22Rv1 (cell line): ENCODE results near the gene VANGL1.

Source experiments
- H3K27ac ChIP-seq: fragments of 450-650 bp; 2 replicates; pipeline ENCODE4 v1.5.1; 2017
- CTCF ChIP-seq: fragments of 450-650 bp; IDR thresholded peaks from 2 replicates; pipeline ENCODE4 v1.5.1; 2017; ENCODE audit warnings: mild to moderate bottlenecking
- ZFX ChIP-seq: fragments of 450-650 bp; IDR thresholded peaks from 2 replicates; pipeline ENCODE4 v1.6.1; 2017; ENCODE audit warnings: antibody characterized with exemption, borderline replicate concordance

The VANGL1 gene

GRCh38 chr1:115641762-115642167, at the start of gene VANGL1:
Gene VANGL1, plus strand, starts transcription at chr1:115641970. Its CDS starts 9,444 bp downstream, at chr1:115651414.
- no peak for TF ChIP-seq CTCF
- no peak for TF ChIP-seq ZFX
- H3K27ac ChIP-seq: peak within 1 kb of the TSS; percentile 65

- TF ChIP-seq ZFX: no peak
- no peak for TF ChIP-seq CTCF
- H3K27ac ChIP-seq: no peak overlapping the region
Observed at GRCh38 chr1:115592264-115592663, 49.5 kb upstream of the VANGL1 start.

GRCh38 chr1:115593365-115594259, 48.2 kb upstream of the VANGL1 start:
- no peak overlapping the region for H3K27ac ChIP-seq
- TF ChIP-seq ZFX (no peak), CTCF (no peak)

- no peak overlapping the region for H3K27ac ChIP-seq
- TF ChIP-seq CTCF (no peak), ZFX (no peak)
Observed at GRCh38 chr1:115594600-115594999, 47.2 kb upstream of the VANGL1 start.

- H3K27ac ChIP-seq: no peak overlapping the region
- TF ChIP-seq CTCF: peak; percentile 93
- no peak for TF ChIP-seq ZFX
Observed at GRCh38 chr1:115595279-115596079, 46.3 kb upstream of the VANGL1 start.

- no peak overlapping the region for H3K27ac ChIP-seq
- TF ChIP-seq CTCF (peak; percentile 63), ZFX (no peak)
Observed at GRCh38 chr1:115596080-115596780, 45.5 kb upstream of the VANGL1 start.
